Measurements from ENCODE around the gene DUSP1. TPM values are rescaled to one million over a fixed set of nuclear protein-coding genes. Genes with fewer than 3 reads are reported as not detected.

DUSP1 gene
- total and polyA plus RNA-seq, 2 donors (not counting 3 experiments of a cell fraction or from before 2014, with no cell fraction given) = 36.1 to 196 TPM

DNA sequence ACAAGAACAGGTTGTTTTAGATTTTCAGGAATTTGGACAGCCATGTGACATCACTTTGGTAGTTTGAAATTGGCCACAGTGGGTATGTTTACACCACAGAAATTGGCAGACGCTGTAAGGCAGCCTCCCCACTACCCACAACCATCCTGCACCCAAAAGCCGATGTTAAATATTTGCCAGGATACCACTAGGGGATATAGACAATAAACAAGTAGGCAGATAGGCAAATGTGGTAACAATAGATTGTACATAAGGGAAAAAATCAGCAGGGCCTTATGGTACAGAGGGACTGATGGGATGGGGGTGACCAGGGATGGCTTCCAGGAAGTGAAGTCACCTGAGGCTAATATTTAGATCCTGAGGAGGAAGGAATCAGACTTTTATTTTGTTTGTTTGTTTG lies 31.1 kb upstream of the DUSP1 start:
- H3K4me2 ChIP-seq (ENCODE audit: insufficient read depth, low read length) = no peak overlapping the region
- peaks cover 36% of the 10 kb centered on the region for H3K4me1 ChIP-seq (ENCODE audit: control insufficient read depth, extremely low read depth, insufficient read depth, low read length)
- no peaks in the 10 kb centered on the region for H3K27me3 ChIP-seq (ENCODE audit: control insufficient read depth in 2 of 2, insufficient read depth in 2 of 2, low read length in 2 of 2)
- no peak overlapping the region for H3K27ac ChIP-seq (ENCODE audit: insufficient read depth, low read depth, low read length)
- H3K79me2 ChIP-seq (ENCODE audit: control insufficient read depth, insufficient read depth, low read length) = no peaks in the 10 kb centered on the region
- no peak for DNase-seq (ENCODE audit: low read depth, low spot score)
- TF ChIP-seq POLR2AphosphoS5 (IDR thresholded peaks at IDR 0.05; ENCODE audit: insufficient read depth, low read depth, low read length) = no peak
- TF ChIP-seq, protein P1, sequence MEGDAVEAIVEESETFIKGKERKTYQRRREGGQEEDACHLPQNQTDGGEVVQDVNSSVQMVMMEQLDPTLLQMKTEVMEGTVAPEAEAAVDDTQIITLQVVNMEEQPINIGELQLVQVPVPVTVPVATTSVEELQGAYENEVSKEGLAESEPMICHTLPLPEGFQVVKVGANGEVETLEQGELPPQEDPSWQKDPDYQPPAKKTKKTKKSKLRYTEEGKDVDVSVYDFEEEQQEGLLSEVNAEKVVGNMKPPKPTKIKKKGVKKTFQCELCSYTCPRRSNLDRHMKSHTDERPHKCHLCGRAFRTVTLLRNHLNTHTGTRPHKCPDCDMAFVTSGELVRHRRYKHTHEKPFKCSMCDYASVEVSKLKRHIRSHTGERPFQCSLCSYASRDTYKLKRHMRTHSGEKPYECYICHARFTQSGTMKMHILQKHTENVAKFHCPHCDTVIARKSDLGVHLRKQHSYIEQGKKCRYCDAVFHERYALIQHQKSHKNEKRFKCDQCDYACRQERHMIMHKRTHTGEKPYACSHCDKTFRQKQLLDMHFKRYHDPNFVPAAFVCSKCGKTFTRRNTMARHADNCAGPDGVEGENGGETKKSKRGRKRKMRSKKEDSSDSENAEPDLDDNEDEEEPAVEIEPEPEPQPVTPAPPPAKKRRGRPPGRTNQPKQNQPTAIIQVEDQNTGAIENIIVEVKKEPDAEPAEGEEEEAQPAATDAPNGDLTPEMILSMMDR (IDR thresholded peaks at IDR 0.05; ENCODE audit: extremely low read depth in 1 of 2, insufficient read depth in 1 of 2, low read depth in 1 of 2, low read length in 2 of 2) = no peak
- TF ChIP-seq FOS (IDR thresholded peaks at IDR 0.05; ENCODE audit: borderline replicate concordance, insufficient read depth, low read length) = no peak
- TF ChIP-seq JUN (IDR thresholded peaks at IDR 0.05; ENCODE audit: borderline replicate concordance, insufficient read depth, insufficient read length, low read depth) = no peak
- TF ChIP-seq POLR2A (IDR thresholded peaks at IDR 0.05; ENCODE audit: low read depth, low read length) = no peak
- TF ChIP-seq EZH2 (IDR thresholded peaks at IDR 0.05; ENCODE audit: borderline replicate concordance, low read depth, low read length, severe bottlenecking) = no peak
- TF ChIP-seq GATA2 (IDR thresholded peaks at IDR 0.05; ENCODE audit: insufficient read depth, insufficient read length, low read depth, low read length) = no peak
- TF ChIP-seq, protein P2, sequence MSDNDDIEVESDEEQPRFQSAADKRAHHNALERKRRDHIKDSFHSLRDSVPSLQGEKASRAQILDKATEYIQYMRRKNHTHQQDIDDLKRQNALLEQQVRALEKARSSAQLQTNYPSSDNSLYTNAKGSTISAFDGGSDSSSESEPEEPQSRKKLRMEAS (IDR thresholded peaks at IDR 0.05; ENCODE audit: insufficient read depth, insufficient read length) = no peak
- TF ChIP-seq MYC (IDR thresholded peaks at IDR 0.05; ENCODE audit: low read depth, low read length) = no peak
- H3K4me3 ChIP-seq (replicated peaks in 1 of 3; ENCODE audit: insufficient read depth in 1 of 3, low read depth in 1 of 3, low read length in 3 of 3) = no peak overlapping the region
- no peaks in the 10 kb centered on the region for H3K9me3 ChIP-seq (replicated peaks; ENCODE audit: control insufficient read depth, insufficient read depth, low read length)
- intact Hi-C loops (cut with micrococcal nuclease) (no loop called here), dilution Hi-C loops (cut with MboI; ENCODE audit: extremely low pct_ligation_motif_present, low sequenced_read_pairs) (no loop called here)
- H3K9ac ChIP-seq (replicated peaks; ENCODE audit: extremely low read depth, insufficient read depth, low read length) = no peak overlapping the region
- H4K20me1 ChIP-seq (replicated peaks; ENCODE audit: control insufficient read depth, extremely low read depth, insufficient read depth, low read length) = no peaks in the 10 kb centered on the region
- ChIA-PET CTCF (no interaction called here), POLR2A (no interaction called here)
- no peaks in the 10 kb centered on the region for H3K9me1 ChIP-seq (replicated peaks; ENCODE audit: control insufficient read depth, extremely low read depth, insufficient read depth, low read length)
- FAIRE-seq = no peak
- BruUV-seq (replicated peaks) = no TSS peak
- H3K36me3 ChIP-seq (ENCODE audit: control insufficient read depth in 2 of 2, extremely low read depth in 1 of 2, insufficient read depth in 2 of 2, low read length in 2 of 2) = no peaks in the 10 kb centered on the region
- H2AFZ ChIP-seq (ENCODE audit: low read depth, low read length) = no peak overlapping the region
